ENCODE results near the gene LSMEM2. TPM values are rescaled to one million over a fixed set of nuclear protein-coding genes. Genes with fewer than 3 reads are reported as not detected.
"Not testable (repeated sequence)": the region's sequence is repeated elsewhere in the genome, so short reads cannot be mapped to it uniquely, and the experiment has no call there.

The LSMEM2 gene
- total RNA-seq, 1 donor from 2014 or later = not detected

- peak overlapping the region; percentile 93 for H3K27ac Mint-ChIP-seq (ENCODE audit: unreplicated experiment)
- DNase-seq (ENCODE audit: low spot score) = no peak
- TF ChIP-seq, protein P1, sequence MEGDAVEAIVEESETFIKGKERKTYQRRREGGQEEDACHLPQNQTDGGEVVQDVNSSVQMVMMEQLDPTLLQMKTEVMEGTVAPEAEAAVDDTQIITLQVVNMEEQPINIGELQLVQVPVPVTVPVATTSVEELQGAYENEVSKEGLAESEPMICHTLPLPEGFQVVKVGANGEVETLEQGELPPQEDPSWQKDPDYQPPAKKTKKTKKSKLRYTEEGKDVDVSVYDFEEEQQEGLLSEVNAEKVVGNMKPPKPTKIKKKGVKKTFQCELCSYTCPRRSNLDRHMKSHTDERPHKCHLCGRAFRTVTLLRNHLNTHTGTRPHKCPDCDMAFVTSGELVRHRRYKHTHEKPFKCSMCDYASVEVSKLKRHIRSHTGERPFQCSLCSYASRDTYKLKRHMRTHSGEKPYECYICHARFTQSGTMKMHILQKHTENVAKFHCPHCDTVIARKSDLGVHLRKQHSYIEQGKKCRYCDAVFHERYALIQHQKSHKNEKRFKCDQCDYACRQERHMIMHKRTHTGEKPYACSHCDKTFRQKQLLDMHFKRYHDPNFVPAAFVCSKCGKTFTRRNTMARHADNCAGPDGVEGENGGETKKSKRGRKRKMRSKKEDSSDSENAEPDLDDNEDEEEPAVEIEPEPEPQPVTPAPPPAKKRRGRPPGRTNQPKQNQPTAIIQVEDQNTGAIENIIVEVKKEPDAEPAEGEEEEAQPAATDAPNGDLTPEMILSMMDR (IDR thresholded peaks at IDR 0.05) = no peak
- peaks cover 13% of the 10 kb centered on the region for H3K36me3 Mint-ChIP-seq (ENCODE audit: low read depth)
- no peaks in the 10 kb centered on the region for H3K9me3 Mint-ChIP-seq (ENCODE audit: low read depth)
- peaks cover 43% of the 10 kb centered on the region for H3K4me1 Mint-ChIP-seq (ENCODE audit: low read depth)
- no peak overlapping the region for H3K4me3 Mint-ChIP-seq (ENCODE audit: unreplicated experiment)
- H3K27me3 Mint-ChIP-seq (ENCODE audit: low read depth) = no peaks in the 10 kb centered on the region
These were observed 19.9 kb upstream of the LSMEM2 start for GRCh38 chr3:50258979-50259378.

GRCh38 chr3:50259432-50260026, 19.4 kb upstream of the LSMEM2 start:
- H3K27ac Mint-ChIP-seq (ENCODE audit: unreplicated experiment) = peak overlapping the region; percentile 93
- H3K27me3 Mint-ChIP-seq (ENCODE audit: low read depth) = no peaks in the 10 kb centered on the region
- H3K4me3 Mint-ChIP-seq (ENCODE audit: unreplicated experiment) = peak overlapping the region; percentile 62
- H3K9me3 Mint-ChIP-seq (ENCODE audit: low read depth) = no peaks in the 10 kb centered on the region
- H3K36me3 Mint-ChIP-seq (ENCODE audit: low read depth) = peaks cover 13% of the 10 kb centered on the region
- peaks cover 49% of the 10 kb centered on the region for H3K4me1 Mint-ChIP-seq (ENCODE audit: low read depth)
- TF ChIP-seq, protein P1 (IDR thresholded peaks at IDR 0.05) = no peak
- no peak for DNase-seq (ENCODE audit: low spot score)

DNA sequence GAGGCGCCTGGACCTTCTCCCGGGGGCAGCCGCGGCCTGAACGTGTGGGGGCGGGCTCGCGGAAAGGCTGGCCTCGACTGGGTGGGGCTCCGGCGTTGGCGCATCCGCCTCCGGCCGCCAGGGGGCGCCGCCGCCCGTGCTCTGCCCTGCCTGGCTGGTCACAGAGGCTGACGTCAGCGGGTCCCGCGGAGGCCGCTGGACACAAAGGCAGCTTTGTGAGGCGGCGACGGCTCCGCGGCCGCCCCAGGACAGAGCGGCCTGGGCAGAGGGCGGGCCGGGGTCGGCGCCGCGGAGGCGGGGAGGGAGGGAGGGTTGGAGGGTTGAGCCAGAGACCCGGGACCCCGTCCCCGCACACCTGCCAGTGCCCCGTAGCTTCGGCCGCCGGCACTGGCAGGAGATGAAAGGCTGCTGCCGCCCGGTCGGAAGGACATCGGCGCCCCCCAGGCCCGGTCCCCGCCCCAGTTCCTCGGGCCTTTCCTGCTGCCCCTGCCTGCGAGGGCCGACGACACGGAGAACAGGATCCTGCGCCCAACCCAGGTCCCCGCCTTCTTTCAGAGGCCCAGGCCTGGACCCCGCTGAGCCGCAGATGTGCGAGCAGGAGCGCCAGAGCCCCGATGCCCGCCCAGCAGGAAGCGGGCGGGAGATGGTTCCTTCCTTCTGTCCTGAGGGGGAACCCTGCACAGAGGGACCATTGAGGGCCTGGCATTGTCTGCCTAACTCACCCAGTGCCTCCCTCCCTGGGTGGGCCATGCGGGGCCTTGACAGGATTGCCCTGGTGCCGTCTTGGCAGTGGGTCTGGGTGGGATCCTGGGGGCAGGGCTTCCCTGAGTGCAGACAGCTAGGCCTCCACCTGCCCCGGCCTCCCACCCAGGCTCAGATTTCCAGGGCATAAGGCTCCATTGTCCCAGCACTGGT, 18.6 kb upstream of the LSMEM2 start:
- Mint-ChIP-seq H3K27me3 (ENCODE audit: low read depth) (no peaks in the 10 kb centered on the region), H3K4me1 (ENCODE audit: low read depth) (peaks cover 56% of the 10 kb centered on the region), H3K36me3 (ENCODE audit: low read depth) (peaks cover 13% of the 10 kb centered on the region), H3K4me3 (ENCODE audit: unreplicated experiment) (peak overlapping the region; percentile 71), H3K9me3 (ENCODE audit: low read depth) (no peaks in the 10 kb centered on the region), H3K27ac (ENCODE audit: unreplicated experiment) (peak overlapping the region; percentile 94)
- TF ChIP-seq, protein P1 (IDR thresholded peaks at IDR 0.05) = peak; percentile 94
- no peak for DNase-seq (ENCODE audit: low spot score)

- peak overlapping the region; percentile 94 for H3K27ac Mint-ChIP-seq (ENCODE audit: unreplicated experiment)
- no peaks in the 10 kb centered on the region for H3K27me3 Mint-ChIP-seq (ENCODE audit: low read depth)
- peaks cover 13% of the 10 kb centered on the region for H3K36me3 Mint-ChIP-seq (ENCODE audit: low read depth)
- H3K4me1 Mint-ChIP-seq (ENCODE audit: low read depth) = peaks cover 60% of the 10 kb centered on the region
- no peaks in the 10 kb centered on the region for H3K9me3 Mint-ChIP-seq (ENCODE audit: low read depth)
- TF ChIP-seq, protein P1 (IDR thresholded peaks at IDR 0.05) = no peak
- peak overlapping the region; percentile 71 for H3K4me3 Mint-ChIP-seq (ENCODE audit: unreplicated experiment)
- no peak for DNase-seq (ENCODE audit: low spot score)
These were observed 17.9 kb upstream of the LSMEM2 start for GRCh38 chr3:50260942-50261441.

DNA sequence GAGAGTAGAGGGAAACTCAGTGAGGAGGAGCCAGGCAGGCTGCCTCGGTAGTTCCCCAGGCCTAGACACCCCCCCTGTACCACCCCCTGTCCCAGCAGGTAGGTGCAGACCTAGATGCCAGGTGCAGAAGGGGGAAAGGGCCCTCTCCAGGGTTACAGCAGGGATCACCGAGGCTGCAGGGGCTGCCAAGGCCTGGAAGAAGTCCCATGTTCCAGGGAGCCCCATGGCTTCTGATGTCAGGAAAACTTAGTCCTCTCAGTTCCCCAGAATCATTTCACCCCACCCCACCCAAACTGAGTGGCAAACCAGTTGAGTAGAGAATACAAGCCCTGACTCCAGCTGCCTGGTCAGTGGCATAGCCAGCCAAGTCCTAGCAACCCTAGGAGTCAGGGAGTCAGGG, 17.4 kb upstream of the LSMEM2 start:
- Mint-ChIP-seq H3K27ac (ENCODE audit: unreplicated experiment) (peak overlapping the region; percentile 94), H3K4me3 (ENCODE audit: unreplicated experiment) (peak overlapping the region; percentile 71), H3K9me3 (ENCODE audit: low read depth) (no peaks in the 10 kb centered on the region)

DNA sequence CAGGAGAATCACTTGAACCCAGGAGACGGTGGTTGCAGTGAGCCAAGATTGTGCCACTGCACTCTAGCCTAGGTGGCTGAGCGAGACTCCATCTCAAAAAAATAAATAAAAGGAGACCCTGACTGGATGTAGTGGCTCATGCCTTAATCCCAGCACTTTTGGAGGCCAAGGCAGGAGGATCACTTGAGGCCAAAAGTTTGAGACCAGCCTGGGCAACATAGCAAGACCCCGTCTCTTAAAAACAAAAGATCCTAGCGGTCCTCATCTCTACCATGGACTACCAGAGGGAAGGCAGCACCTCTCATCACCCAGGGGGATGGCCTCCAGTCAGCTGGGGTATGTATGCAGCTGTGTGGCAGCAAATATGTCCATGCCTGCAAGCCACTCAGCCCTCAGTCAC, 16.7 kb upstream of the LSMEM2 start:
- Mint-ChIP-seq H3K4me1 (ENCODE audit: low read depth) (peaks cover 70% of the 10 kb centered on the region), H3K27ac (ENCODE audit: unreplicated experiment) (peak overlapping the region; percentile 96)
- H3K27me3 Mint-ChIP-seq (ENCODE audit: low read depth) = not testable (repeated sequence)

More for the DNA sequence above, 17.4 kb upstream of the LSMEM2 start:
- H3K36me3 Mint-ChIP-seq (ENCODE audit: low read depth) = peaks cover 10% of the 10 kb centered on the region
- DNase-seq (ENCODE audit: low spot score) = no peak
- peaks cover 64% of the 10 kb centered on the region for H3K4me1 Mint-ChIP-seq (ENCODE audit: low read depth)
- TF ChIP-seq, protein P1 (IDR thresholded peaks at IDR 0.05) = no peak
- no peaks in the 10 kb centered on the region for H3K27me3 Mint-ChIP-seq (ENCODE audit: low read depth)

More for the DNA sequence above, 16.7 kb upstream of the LSMEM2 start:
- not testable (repeated sequence) for H3K36me3 Mint-ChIP-seq (ENCODE audit: low read depth); H3K9me3 Mint-ChIP-seq (ENCODE audit: low read depth); H3K4me3 Mint-ChIP-seq (ENCODE audit: unreplicated experiment); DNase-seq (ENCODE audit: low spot score)
